ENCODE results near the gene STX4. TPM values are rescaled to one million over a fixed set of nuclear protein-coding genes. Genes with fewer than 3 reads are reported as not detected.
A peak's percentile ranks its signal among the peaks of the same experiment; 100 is the strongest.

STX4 gene
- 10.5 and 15.7 TPM in 2 replicates for total RNA-seq (2014; rRNA removed; shearing (Covaris generic))

GRCh38 chr16:31032736-31033708 lies at the start of gene STX4:
TSS of gene STX4 (plus strand) at chr16:31033558. CDS start at chr16:31033806, 248 bp downstream.
- DNase-seq (ENCODE audit: low spot score) = peak; percentile 96

GRCh38 chr16:30983898-30984610 lies 49.3 kb upstream of the STX4 start:
- DNase-seq (ENCODE audit: low spot score) = no peak

DNA sequence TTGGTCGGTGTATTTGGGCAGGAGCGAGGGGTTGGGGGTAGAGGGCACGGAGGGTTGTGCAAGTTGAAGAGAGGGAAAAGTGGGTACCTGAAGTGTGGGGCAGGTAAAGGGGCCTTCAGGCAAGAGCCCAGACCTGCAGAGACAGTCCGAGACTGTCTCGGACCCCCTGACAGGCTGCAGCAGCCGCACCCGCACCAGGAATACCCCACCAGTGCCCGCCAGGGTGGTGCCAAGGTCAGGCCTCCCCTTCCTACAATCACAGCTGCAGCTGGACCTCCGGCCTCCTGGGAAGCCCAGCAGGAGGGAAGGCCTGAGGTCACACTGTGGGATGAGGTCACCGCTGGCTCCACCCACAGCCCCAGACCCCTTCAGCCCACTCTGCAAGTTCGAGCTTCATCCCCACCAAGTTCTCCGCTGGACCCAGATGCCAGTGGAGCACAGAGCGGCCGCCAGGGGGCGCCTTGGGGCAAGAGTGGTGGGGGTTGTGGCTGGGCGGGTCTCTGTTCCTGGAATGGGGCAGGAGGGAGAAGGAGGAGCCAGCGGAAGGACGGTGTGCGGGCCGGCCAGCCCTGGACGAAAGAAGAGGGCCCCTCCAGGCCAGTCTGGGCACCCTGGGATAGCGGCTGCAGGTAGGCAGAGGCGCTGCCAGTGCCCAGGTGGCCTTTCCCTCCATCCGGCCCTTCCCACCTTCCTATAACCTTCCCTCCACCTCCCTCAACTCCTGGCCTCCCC lies 48.5 kb upstream of the STX4 start, which contains the start of gene HSD3B7:
TSS of gene HSD3B7 (plus strand) at position 539 of the 732 bp plus-strand sequence. CDS start 452 bp downstream, outside the sequence.
- DNase-seq (ENCODE audit: low spot score) = peak; percentile 51

DNA sequence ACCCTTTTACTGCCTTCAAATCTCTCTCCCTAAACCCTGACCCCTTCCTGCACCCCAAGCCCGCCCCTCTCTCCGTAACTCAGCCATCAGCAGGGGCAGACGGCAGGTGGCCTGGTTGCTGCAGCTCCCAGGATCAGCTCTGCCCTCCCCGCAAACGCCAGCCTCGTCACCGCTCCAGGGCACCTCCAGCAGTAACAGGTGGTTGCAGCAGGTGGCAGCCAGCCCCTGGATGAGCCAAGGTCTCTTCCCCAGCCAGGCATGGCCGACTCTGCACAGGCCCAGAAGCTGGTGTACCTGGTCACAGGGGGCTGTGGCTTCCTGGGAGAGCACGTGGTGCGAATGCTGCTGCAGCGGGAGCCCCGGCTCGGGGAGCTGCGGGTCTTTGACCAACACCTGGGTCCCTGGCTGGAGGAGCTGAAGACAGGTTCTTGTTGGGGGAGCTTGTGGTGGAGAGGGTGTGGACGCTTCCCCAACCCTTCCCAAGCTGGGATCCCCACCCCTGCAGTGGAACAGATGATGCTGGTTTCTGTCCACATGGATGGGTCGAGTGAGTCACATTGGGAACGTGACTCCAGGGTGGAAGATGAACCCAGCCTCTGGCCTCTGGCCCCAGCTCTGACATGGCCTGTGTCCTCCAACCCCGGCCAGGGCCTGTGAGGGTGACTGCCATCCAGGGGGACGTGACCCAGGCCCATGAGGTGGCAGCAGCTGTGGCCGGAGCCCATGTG lies 47.8 kb upstream of the STX4 start:
- no peak for DNase-seq (ENCODE audit: low spot score)

DNA sequence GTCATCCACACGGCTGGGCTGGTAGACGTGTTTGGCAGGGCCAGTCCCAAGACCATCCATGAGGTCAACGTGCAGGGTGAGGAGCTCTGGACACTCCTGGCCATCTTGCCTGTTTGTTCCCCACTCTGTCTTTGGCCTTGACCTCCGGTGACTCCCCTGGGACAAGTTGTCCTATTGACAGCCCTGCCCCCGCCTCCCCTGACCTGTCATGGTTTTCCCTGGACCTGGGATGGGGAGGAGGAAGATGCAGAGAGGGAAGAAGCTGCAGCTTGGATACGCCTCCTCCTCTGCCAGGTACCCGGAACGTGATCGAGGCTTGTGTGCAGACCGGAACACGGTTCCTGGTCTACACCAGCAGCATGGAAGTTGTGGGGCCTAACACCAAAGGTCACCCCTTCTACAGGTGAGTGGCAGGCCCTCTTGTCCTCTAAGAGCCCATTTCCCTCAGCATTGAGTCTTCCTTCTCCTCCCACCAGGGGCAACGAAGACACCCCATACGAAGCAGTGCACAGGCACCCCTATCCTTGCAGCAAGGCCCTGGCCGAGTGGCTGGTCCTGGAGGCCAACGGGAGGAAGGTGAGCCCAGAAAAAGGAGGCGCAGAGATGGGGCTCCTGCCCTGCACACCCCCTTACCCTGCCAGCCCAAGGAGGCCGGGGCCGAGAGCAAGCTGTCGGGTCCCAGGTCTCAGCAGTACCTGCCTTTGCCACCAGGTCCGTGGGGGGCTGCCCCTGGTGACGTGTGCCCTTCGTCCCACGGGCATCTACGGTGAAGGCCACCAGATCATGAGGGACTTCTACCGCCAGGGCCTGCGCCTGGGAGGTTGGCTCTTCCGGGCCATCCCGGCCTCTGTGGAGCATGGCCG lies 47.0 kb upstream of the STX4 start:
- DNase-seq (ENCODE audit: low spot score) = no peak

DNA sequence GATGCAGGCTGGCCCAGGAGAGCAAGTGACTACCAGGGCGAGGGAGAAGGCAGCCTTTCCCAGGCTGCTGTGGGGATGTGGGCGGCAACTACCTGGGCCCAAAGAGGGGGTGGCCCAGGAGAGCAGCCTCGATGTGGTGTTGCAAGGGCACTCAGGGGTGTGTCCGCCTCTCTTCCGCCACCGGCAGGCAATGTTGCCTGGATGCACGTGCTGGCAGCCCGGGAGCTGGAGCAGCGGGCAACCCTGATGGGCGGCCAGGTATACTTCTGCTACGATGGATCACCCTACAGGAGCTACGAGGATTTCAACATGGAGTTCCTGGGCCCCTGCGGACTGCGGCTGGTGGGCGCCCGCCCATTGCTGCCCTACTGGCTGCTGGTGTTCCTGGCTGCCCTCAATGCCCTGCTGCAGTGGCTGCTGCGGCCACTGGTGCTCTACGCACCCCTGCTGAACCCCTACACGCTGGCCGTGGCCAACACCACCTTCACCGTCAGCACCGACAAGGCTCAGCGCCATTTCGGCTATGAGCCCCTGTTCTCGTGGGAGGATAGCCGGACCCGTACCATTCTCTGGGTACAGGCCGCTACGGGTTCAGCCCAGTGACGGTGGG lies 45.7 kb upstream of the STX4 start:
- DNase-seq (ENCODE audit: low spot score) = no peak

- DNase-seq (ENCODE audit: low spot score) = no peak
Measured at GRCh38 chr16:30989469-30990047, 43.8 kb upstream of the STX4 start.

DNA sequence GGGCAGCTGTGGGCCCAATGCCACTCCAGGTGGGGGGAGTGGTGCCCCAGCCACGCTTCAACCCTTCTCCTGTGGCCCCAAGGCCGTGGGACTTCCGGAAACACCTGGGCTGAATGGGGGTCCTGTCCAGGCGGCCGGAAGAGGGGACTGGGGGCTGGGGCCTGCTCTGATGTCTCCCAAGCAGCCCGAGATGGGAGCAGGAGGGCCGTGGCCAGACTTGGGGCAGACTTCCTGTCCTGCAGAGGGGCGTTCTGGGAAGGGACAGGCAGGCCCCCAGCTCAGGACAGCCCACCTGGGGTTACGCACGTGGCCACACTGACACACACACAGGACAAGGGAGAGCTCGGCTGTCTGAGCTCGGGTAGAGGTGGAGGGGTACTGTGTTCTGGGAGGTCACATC lies 43.3 kb upstream of the STX4 start:
- no peak for DNase-seq (ENCODE audit: low spot score)

DNA sequence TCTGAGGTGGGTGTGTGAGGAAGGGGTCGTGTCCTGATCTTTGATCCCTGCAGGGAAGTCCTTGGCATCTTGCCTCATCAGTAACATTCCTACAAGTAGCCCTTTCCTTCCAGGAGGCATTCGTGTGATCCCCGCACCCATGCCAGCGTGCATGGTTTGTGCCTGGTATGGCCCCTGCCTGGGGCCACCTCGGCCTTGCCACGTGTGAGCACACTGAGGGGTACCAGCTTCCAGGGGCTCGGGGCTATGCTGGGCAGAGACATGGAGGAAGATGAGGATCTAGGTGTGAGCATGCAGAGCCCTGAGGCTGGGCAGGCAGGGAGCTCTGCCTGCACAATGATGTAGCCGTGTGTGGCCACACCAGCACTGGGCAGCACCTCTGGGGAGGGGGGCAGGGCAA lies 42.3 kb upstream of the STX4 start:
- DNase-seq (ENCODE audit: low spot score) = no peak

DNA sequence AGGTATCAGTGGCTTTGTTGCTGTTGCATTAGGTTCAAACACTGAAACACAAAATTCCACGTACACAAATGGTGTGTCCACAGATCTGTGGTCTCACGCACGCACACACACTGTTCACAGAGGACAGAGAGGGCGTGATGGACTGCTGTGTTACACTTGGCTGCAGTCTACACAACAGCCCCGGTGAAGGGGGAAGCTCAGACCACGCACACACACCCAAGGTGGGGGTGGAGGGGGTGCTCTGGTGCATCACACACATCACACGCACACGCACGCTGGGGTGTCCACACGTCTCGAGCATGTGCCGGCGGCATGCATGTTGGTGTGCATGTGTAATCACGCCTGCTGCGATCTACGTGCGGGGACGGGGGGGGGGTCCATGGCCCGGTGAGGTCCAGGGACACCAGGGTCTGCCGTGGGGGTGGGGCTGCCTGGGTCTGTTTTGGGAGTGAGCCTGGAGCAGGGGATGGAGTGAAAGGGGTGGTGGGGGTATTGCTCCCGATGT lies 41.0 kb upstream of the STX4 start:
- DNase-seq (ENCODE audit: low spot score) = no peak

- no peak for DNase-seq (ENCODE audit: low spot score)
Measured at GRCh38 chr16:30992931-30993816, 40.2 kb upstream of the STX4 start.

DNA sequence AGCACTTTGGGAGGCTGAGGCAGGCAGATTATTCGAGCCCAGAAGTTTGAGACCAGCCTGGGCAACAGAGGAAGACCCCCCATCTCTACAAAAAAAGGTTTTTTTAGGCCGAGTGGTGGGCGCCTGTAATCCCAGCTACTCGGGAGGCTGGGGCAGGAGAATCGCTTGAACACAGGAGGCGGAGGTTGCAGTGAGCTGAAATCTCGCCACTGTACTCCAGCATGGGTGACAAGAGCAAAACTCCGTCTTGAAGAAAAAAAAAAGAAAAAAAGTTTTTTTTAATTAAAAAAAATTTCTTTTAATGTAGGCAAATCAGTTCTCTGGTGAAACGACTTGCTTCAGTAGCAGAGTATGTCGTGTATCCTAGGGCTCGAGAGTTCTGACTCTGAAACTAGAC lies 37.4 kb upstream of the STX4 start:
- no peak for DNase-seq (ENCODE audit: low spot score)

DNA sequence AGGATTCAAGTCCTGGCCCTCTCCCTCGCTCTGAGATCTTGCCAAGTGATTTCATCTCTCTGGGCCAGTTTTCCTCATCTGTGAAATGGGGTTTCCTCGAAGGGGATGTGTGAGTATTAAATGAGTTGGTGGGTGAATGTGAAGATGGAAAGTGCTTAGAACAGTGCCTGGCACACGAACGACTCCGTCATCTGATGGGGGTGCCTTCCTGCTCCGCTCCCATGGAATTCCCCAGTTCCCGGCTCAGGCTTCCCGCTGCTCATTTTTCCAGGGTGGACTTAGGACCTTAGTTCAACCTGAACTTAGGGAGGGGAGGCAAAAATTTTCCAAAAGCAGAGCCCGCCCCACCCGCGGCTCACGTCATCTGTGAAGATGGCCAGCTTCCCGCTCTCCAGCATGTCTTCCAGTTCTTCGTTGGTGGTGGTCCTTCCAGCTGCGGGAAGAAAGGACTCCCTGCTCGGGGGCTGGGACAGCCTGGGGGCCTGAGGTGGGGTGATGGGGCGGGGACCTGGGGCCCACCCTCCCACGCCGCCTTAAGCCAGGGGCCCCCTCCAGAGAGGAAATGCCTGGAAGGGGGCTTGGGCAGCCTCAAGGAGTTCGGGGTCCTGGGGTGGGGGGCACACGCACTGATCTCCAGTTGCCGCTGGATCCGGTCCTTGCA lies 36.9 kb upstream of the STX4 start:
- no peak for DNase-seq (ENCODE audit: low spot score)

DNA sequence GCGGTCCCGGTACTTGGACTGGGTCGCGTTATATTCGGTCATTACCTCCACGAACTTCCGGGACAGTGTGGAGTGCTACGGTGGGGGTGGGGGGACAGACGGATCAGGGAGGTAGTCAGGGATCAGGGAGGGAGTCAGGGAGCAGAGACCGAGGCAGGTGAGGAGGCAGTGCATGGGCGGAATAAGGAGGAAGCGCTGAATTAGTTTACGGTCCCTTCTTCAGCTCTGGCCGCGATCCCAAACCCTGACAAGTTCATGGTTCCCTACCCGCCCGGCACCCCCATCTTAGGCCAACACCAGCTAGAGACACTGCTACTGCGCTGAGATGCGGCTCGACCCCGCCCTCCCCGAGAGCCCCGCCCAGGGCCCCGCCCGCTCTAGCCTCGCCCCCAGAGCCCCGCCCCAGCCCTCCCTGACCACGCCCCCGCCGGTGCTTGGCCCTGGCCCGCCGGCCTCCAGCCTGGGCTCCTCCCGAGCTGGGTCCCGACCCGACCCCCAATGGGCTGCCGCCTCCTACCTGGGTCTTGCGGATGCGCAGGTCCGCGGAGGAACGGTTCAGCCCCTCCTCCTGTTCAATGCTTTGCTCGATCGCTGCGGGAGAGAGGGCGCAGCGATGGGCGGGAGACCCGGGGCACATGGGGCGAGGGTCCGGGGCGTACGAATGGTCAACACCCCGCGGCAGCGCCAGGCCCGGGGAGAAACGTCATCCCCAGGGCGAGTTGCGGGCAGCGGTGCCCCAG lies 36.2 kb upstream of the STX4 start:
- no peak for DNase-seq (ENCODE audit: low spot score)

GRCh38 chr16:30997725-30998711 lies 35.3 kb upstream of the STX4 start:
- DNase-seq (ENCODE audit: low spot score) = peak; percentile 67
